ENCODE results near the gene MACROD2. TPM values are rescaled to one million over a fixed set of nuclear protein-coding genes. Genes with fewer than 3 reads are reported as not detected.

The MACROD2 gene
- polyA plus RNA-seq, 1 donor (not counting 4 experiments of a cell fraction or from before 2014, with no cell fraction given) = 0.71 TPM

DNA sequence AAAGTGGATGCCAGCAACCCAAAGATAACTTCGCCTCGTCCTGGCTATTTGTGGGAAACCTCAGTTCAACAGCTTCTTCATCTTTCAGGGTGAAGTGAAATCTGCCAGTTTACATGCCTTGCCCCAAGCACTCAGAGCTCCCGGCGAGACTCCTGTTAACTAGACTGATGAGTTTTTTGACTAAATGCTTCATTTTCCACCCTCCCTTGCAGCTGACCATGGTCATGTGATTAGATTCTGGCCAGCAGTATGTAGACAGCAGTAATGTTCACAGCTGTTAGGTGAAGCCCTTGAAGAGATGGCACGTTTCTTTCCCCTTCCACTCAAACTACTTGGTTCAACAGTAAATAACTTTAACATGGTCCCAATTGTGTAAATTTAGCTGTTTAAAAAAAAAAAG lies 1060.9 kb downstream of the MACROD2 start:
- no peak overlapping the region for H3K4me3 ChIP-seq (ENCODE audit: control insufficient read depth in 2 of 3, extremely low read depth in 1 of 3, insufficient read depth in 2 of 3, low read depth in 1 of 3, low read length in 3 of 3)
- no peak for FAIRE-seq
- DNase-seq (ENCODE audit: low read depth, low spot score) = no peak
- no peaks in the 10 kb centered on the region for H4K20me1 ChIP-seq (ENCODE audit: control insufficient read depth, extremely low read depth, insufficient read depth, low read length)
- H3K79me2 ChIP-seq (ENCODE audit: control insufficient read depth, insufficient read depth, low read length) = no peaks in the 10 kb centered on the region
- H3K27me3 ChIP-seq (ENCODE audit: control insufficient read depth, extremely low read depth, insufficient read depth, low read length) = no peaks in the 10 kb centered on the region
- no peaks in the 10 kb centered on the region for H3K9me3 ChIP-seq (ENCODE audit: control insufficient read depth, low read depth, low read length)
- no peaks in the 10 kb centered on the region for H3K36me3 ChIP-seq (ENCODE audit: control insufficient read depth in 2 of 2, extremely low read depth in 1 of 2, insufficient read depth in 2 of 2, low read length in 2 of 2)
- H3K9ac ChIP-seq (ENCODE audit: control insufficient read depth, extremely low read depth, insufficient read depth, low read length) = no peak overlapping the region
- no peaks in the 10 kb centered on the region for H3K4me1 ChIP-seq (ENCODE audit: control insufficient read depth, extremely low read depth, insufficient read depth, low read length)
- dilution Hi-C loops (cut with MboI; ENCODE audit: extremely low pct_ligation_motif_present, low sequenced_read_pairs) = no loop called here
- H3K9me1 ChIP-seq (ENCODE audit: control insufficient read depth, extremely low read depth, insufficient read depth, low read length) = no peaks in the 10 kb centered on the region
- no peak overlapping the region for H3K27ac ChIP-seq (ENCODE audit: control insufficient read depth, insufficient read depth, low read length)
- H2AFZ ChIP-seq (ENCODE audit: control insufficient read depth, low read length) = no peak overlapping the region
- H3K4me2 ChIP-seq (ENCODE audit: control insufficient read depth, extremely low read depth, insufficient read depth, low read depth, low read length) = no peak overlapping the region
- TF ChIP-seq EZH2 (IDR thresholded peaks at IDR 0.05; ENCODE audit: low read length) = no peak
- TF ChIP-seq, protein P1, sequence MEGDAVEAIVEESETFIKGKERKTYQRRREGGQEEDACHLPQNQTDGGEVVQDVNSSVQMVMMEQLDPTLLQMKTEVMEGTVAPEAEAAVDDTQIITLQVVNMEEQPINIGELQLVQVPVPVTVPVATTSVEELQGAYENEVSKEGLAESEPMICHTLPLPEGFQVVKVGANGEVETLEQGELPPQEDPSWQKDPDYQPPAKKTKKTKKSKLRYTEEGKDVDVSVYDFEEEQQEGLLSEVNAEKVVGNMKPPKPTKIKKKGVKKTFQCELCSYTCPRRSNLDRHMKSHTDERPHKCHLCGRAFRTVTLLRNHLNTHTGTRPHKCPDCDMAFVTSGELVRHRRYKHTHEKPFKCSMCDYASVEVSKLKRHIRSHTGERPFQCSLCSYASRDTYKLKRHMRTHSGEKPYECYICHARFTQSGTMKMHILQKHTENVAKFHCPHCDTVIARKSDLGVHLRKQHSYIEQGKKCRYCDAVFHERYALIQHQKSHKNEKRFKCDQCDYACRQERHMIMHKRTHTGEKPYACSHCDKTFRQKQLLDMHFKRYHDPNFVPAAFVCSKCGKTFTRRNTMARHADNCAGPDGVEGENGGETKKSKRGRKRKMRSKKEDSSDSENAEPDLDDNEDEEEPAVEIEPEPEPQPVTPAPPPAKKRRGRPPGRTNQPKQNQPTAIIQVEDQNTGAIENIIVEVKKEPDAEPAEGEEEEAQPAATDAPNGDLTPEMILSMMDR (optimal IDR thresholded peaks at IDR 0.05 in 1 of 3, IDR thresholded peaks at IDR 0.05 in 1 of 3, conservative IDR thresholded peaks at IDR 0.05 in 1 of 3; ENCODE audit: extremely low read depth in 1 of 3, insufficient read depth in 2 of 3, low read length in 3 of 3) = no peak

DNA sequence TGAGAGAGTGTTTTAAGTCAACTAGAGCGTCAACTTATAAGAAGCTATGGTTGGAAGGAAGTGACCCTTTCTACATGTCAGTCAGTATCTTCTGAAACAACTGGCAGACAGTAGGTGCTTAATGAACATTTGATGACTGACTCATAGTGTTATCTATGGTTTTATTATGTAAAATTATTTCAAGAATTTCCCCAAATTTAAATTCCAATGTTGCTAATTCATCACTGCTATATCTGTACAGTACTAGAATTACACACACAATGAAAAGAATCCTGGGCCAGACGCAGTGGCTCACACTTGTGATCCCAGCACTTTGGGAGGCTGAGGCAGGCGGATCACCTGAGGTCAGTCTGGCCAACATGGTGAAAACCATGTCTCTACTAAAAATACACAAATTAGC lies 1063.5 kb downstream of the MACROD2 start:
- Histone ChIP-seq H3K9me3 (ENCODE audit: control insufficient read depth, low read depth, low read length) (no peaks in the 10 kb centered on the region), H4K20me1 (ENCODE audit: control insufficient read depth, extremely low read depth, insufficient read depth, low read length) (no peaks in the 10 kb centered on the region), H3K27ac (ENCODE audit: control insufficient read depth, insufficient read depth, low read length) (no peak overlapping the region), H3K27me3 (ENCODE audit: control insufficient read depth, extremely low read depth, insufficient read depth, low read length) (no peaks in the 10 kb centered on the region), H3K4me2 (ENCODE audit: control insufficient read depth, extremely low read depth, insufficient read depth, low read depth, low read length) (no peak overlapping the region), H3K79me2 (ENCODE audit: control insufficient read depth, insufficient read depth, low read length) (no peaks in the 10 kb centered on the region), H2AFZ (ENCODE audit: control insufficient read depth, low read length) (no peak overlapping the region), H3K36me3 (ENCODE audit: control insufficient read depth in 2 of 2, extremely low read depth in 1 of 2, insufficient read depth in 2 of 2, low read length in 2 of 2) (no peaks in the 10 kb centered on the region), H3K4me3 (ENCODE audit: control insufficient read depth in 2 of 3, extremely low read depth in 1 of 3, insufficient read depth in 2 of 3, low read depth in 1 of 3, low read length in 3 of 3) (no peak overlapping the region), H3K4me1 (ENCODE audit: control insufficient read depth, extremely low read depth, insufficient read depth, low read length) (no peaks in the 10 kb centered on the region), H3K9me1 (ENCODE audit: control insufficient read depth, extremely low read depth, insufficient read depth, low read length) (no peaks in the 10 kb centered on the region), H3K9ac (ENCODE audit: control insufficient read depth, extremely low read depth, insufficient read depth, low read length) (no peak overlapping the region)
- no peak for DNase-seq (ENCODE audit: low read depth, low spot score)
- dilution Hi-C loops (cut with MboI; ENCODE audit: extremely low pct_ligation_motif_present, low sequenced_read_pairs) = no loop called here
- FAIRE-seq = no peak
- TF ChIP-seq EZH2 (IDR thresholded peaks at IDR 0.05; ENCODE audit: low read length) = no peak
- TF ChIP-seq, protein P1 (optimal IDR thresholded peaks at IDR 0.05 in 1 of 3, IDR thresholded peaks at IDR 0.05 in 1 of 3, conservative IDR thresholded peaks at IDR 0.05 in 1 of 3; ENCODE audit: extremely low read depth in 1 of 3, insufficient read depth in 2 of 3, low read length in 3 of 3) = no peak
